Activated CD4-positive, alpha-beta T cell treated with anti-CD3 and anti-CD28 coated beads, Interleukin-2, amount 50 U/mL, for 16 hours (primary cell): ENCODE data around the gene PCBP3.
A peak's percentile ranks its signal among the peaks of the same experiment; 100 is the strongest.
"Not testable (repeated sequence)": the region's sequence is repeated elsewhere in the genome, so short reads cannot be mapped to it uniquely, and the experiment has no call there.

ENCODE experiments used
- DNase-seq: peaks from one replicate; pipeline ENCODE4 v3.0.0-alpha.2; 2020

Gene PCBP3

DNA sequence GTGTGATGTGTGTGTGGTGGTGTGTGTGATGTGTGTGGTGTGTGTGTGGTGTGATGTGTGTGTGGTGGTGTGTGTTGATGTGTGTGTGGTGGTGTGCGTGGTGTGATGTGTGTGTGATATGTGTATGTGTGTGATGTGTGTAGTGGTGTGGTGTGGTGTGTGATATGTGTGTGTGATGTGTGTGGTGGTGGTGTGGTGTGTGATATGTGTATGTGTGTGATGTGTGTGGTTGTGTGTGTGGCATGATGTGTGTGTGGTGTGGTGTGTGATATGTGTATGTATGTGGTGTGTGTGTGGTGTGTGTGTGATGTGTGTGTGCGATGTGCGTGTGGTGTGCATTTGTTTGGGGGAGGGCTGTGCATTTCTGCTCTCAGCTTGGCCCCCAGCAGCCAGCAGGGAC, 7.1 kb upstream of the PCBP3 start:
- DNase-seq = no peak

GRCh38 chr21:45636951-45637646, 6.4 kb upstream of the PCBP3 start:
- no peak for DNase-seq

DNA sequence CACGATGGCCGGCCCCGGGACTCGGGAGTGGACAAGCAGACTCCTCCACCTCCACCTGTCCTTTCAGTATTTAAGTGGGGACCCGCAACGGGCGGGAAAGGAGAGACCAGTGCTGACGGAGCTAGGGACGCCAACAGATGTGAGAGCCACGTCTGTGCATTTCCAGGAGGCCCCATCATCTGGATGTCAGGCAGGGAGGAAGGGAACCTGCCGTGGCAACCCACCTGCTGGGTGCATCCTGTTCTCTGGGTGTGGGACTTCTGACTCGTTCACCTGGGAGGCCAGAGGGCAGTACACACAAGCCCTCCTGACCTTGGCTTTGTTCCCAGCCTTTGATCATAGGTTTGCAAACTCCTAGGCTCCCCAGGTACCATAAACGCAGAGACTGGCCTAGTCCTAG, 5.6 kb upstream of the PCBP3 start:
- DNase-seq = no peak

- DNase-seq = no peak
These were observed 4.8 kb upstream of the PCBP3 start for GRCh38 chr21:45638707-45639106.

DNA sequence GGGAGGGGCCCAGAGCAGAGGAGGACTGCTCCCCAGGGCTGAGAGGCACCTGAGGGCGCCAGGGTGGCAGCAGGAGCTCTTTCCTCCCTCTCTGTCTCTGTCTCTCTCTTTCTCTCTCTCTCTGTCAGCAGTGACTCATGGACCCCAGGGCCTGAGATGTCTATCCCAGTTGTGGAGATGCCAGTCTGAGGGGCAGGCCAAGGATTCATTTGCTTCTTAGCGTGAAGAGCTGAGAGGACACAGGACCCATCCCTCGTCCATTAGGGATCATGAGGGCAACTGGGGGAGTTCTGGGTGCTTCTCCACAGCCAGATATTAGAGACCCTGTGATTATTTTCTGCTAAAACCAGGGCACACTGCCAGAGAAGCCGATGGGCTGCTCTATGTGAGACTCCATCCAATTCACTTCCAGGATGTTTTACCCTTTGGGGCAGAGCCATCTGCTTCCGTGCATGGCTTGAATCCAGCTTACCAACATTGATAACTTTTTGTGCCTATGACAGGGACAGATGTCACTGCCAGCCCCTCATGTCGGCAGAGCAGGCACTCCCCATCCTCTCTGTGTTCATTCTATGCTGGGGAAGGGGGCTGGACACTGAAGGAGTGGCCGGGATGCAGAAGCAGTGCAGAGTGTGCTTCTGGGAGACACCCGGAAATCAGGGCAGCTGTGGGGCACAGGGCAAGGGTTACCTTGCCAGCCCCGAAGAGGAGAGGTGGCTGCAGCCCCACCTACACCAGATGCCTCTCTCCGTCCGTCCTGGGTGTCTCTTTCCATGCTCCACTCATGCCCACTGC, 4.1 kb upstream of the PCBP3 start:
- no peak for DNase-seq

GRCh38 chr21:45640001-45640887, 3.3 kb upstream of the PCBP3 start:
- no peak for DNase-seq

DNA sequence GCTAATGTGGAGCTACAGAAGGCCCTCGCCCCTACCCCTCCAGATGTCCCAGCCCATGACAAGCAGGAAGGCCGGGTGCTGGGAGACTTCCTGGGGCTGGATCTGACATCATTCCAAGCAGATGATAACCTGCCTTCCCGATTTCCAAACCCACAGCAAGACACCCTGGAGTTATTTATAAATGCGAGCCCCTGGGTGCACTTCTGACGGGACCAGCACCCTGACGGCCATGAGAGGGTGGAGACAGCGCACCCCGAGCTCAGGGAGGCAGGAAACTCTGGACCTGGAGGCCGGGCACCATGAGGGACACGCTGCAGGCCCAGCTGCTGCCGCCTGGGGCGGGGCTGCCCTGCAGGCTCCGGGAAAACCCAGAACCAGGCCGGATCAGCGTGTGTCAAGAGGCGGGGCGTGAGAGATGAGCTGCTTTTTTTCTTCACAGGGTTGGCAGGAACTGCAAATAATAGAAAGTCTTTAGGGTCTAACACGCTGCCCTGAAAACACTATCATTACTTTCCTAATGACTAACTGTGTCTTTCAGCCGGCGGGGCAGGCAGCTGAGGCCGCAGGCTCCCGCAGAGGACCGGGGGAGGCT, 2.5 kb upstream of the PCBP3 start:
- DNase-seq = no peak

- no peak for DNase-seq
These were observed 2.0 kb upstream of the PCBP3 start for GRCh38 chr21:45641480-45642035.

DNA sequence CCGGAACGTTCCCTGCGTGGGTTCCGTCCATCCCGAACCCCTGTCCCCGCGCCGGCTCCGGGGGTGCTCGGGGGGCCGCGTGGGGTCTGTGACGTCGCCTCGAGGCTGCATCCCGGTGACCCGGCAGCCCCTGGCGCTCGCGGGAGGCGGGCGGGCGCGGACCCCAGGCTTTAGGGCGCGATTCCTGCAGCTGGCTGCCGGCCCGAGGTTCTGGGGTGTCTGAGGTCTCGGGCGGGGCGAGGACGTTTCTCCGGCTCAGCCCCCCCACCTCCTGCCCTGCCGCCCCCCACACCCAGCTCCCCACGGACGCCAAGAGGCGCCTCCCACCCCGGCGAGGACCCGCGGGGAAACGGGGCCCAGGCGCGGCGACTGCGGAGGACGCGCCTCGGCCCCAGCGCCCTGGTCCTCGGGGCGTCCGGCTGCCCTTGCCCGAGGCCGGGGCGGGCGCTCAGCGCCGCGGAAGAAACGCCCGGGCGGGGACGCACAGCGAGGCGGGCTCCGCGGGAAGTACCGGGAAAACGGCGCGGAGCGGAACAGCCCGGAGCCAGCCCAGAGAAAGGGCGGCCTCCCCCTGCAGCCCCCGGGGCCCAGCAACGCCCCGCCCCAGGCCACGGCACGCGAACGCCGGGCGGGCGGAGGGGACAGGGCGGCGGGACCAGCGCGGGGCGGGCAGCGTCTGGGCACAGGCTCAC, 1.3 kb upstream of the PCBP3 start:
- DNase-seq = no peak

- no peak for DNase-seq
These were observed 749 bp downstream of the PCBP3 start for GRCh38 chr21:45644041-45644906.

GRCh38 chr21:45651921-45652320, 8.4 kb downstream of the PCBP3 start:
- no peak for DNase-seq

DNA sequence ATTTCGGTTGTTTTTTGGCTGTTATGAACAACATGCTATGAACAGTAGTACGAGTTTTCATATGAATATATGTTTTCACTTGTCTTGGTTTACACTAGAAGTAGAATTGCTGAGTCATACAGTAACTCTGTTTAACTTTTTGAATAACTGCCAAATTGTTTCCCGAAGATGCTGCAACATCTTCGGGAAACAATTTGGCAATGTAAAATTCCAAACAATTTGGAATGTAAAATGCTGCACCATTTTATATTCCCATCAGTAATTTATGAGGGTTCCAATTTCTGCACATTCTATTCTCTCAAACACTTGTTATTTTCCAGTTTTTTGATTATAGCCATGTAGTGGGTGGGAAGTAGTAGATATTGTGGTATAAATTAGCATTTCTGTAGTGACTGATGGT, 11.6 kb downstream of the PCBP3 start:
- DNase-seq = peak; percentile 35

- DNase-seq = not testable (repeated sequence)
These were observed 12.6 kb downstream of the PCBP3 start for GRCh38 chr21:45656114-45656513.

- not testable (repeated sequence) for DNase-seq
These were observed 18.5 kb downstream of the PCBP3 start for GRCh38 chr21:45661913-45662622.

DNA sequence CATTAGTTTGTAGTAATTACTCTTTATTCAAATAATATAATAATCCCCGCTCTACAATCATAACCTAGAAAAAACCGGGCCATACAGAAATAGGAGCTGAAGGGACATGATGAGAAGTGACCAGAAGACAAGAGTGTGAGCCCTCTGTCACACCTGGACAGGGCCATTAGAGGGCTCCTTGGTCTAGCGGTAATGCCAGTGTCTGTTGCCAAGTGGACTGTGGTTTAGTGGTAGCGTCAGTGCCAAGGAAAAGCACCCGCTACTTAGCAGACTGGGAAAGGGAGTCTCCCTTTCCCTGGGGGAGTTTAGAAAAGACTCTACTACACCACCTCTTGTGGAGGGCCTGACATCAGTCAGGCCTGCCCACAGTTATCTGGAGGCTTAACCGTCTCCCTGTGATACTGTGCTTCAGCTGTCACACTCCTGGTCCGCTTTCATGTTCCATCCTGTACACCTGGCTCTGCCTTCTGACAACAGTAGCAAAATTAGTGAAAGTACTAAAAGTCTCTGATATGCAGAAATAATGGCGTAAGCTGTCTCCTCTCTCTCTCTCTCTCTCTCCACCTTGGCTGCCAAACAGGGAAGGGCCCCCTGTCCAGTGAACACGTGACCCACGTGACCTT, 19.2 kb downstream of the PCBP3 start:
- not testable (repeated sequence) for DNase-seq

GRCh38 chr21:45669382-45669781, 25.9 kb downstream of the PCBP3 start:
- no peak for DNase-seq

- DNase-seq = no peak
These were observed 27.2 kb downstream of the PCBP3 start for GRCh38 chr21:45670731-45671130.

DNA sequence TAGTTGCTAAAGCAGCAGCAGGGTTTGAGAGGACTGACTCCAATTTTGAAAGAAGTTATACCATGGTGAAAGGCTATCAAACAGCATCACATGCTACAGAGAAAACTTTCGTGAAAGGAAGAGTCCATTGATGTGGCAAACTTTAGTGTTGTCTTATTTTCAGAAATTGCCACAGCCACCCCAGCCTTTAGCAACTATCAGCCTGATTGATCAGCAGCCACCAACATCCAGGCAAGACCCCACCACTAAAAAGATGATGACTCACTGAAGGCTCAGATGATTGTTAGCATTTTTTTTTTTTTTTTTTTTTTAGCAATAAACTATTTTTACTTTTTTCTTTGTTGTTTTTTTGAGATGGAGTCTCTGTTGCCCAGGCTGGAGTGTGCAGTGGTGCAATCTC, 35.3 kb downstream of the PCBP3 start:
- not testable (repeated sequence) for DNase-seq

GRCh38 chr21:45680215-45680614, 36.7 kb downstream of the PCBP3 start:
- no peak for DNase-seq

DNA sequence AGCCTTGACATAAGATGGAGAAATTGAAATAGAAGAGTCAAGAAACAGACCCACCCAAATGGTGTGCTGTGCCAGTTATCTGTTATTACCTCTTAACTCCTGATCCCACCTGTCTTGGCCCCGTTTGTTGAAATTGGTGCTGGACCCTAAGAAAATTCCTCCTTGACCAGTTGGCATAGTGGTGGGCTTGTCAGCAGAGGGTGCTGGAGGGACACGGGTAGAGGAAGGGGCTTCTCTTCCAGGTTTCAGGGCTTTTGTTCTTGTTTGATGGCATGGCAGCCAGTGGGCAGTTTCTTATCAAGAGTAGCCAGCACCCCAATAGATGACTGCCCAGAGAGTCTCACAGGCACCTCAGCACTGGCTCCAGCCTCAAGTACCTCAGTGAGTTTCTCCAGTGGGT, 51.6 kb downstream of the PCBP3 start:
- DNase-seq = no peak
